HG02884 (cell line): ENCODE measurements around the gene SPECC1.
"Not testable (repeated sequence)": the region's sequence is repeated elsewhere in the genome, so short reads cannot be mapped to it uniquely, and the experiment has no call there.

Experiments used
- ATAC-seq: cut with Tn5 transposase; IDR thresholded peaks from one replicate; pipeline ENCODE4 v1.9.1; 2021; ENCODE audit warnings: mild to moderate bottlenecking, moderate library complexity; ENCODE audit not compliant: unreplicated experiment

SPECC1 gene

GRCh38 chr17:20203761-20204263, 194.7 kb downstream of the SPECC1 start:
- no peak for ATAC-seq

GRCh38 chr17:20205609-20206008, 196.4 kb downstream of the SPECC1 start:
- ATAC-seq, result no peak

- ATAC-seq, result no peak
Measured at GRCh38 chr17:20206068-20206467, 196.9 kb downstream of the SPECC1 start.

- ATAC-seq, result no peak
Measured at GRCh38 chr17:20206591-20206990, 197.4 kb downstream of the SPECC1 start.

- no peak for ATAC-seq
Measured at GRCh38 chr17:20207262-20207985, 198.3 kb downstream of the SPECC1 start.

GRCh38 chr17:20208717-20209116, 199.6 kb downstream of the SPECC1 start:
- ATAC-seq, result no peak

GRCh38 chr17:20210180-20210579, 201.0 kb downstream of the SPECC1 start:
- ATAC-seq, result no peak

GRCh38 chr17:20210614-20211013, 201.5 kb downstream of the SPECC1 start:
- ATAC-seq, result no peak

GRCh38 chr17:20211246-20211645, 202.1 kb downstream of the SPECC1 start:
- no peak for ATAC-seq

GRCh38 chr17:20213449-20213848, 204.3 kb downstream of the SPECC1 start:
- ATAC-seq, result no peak

GRCh38 chr17:20214794-20215193, 205.6 kb downstream of the SPECC1 start:
- no peak for ATAC-seq

- no peak for ATAC-seq
Measured at GRCh38 chr17:20216154-20216815, 207.1 kb downstream of the SPECC1 start.

GRCh38 chr17:20216853-20217252, 207.7 kb downstream of the SPECC1 start:
- ATAC-seq, result no peak

- no peak for ATAC-seq
Measured at GRCh38 chr17:20217677-20218076, 208.5 kb downstream of the SPECC1 start.

GRCh38 chr17:20218272-20218671, 209.1 kb downstream of the SPECC1 start:
- no peak for ATAC-seq

GRCh38 chr17:20223808-20224328, 214.7 kb downstream of the SPECC1 start:
- no peak for ATAC-seq

GRCh38 chr17:20224379-20224778, 215.2 kb downstream of the SPECC1 start:
- no peak for ATAC-seq

- ATAC-seq, result no peak
Measured at GRCh38 chr17:20225162-20226115, 216.3 kb downstream of the SPECC1 start.

- no peak for ATAC-seq
Measured at GRCh38 chr17:20226814-20227482, 217.8 kb downstream of the SPECC1 start.

- not testable (repeated sequence) for ATAC-seq
Measured at GRCh38 chr17:20227720-20228370, 218.7 kb downstream of the SPECC1 start.
